Effector CD4-positive, alpha-beta T cell (primary cell): ENCODE data around the gene MTHFSD.

Experiments used
- DNase-seq: peaks from one replicate; pipeline ENCODE4 v3.0.0-alpha.2; 2020

MTHFSD gene

DNA sequence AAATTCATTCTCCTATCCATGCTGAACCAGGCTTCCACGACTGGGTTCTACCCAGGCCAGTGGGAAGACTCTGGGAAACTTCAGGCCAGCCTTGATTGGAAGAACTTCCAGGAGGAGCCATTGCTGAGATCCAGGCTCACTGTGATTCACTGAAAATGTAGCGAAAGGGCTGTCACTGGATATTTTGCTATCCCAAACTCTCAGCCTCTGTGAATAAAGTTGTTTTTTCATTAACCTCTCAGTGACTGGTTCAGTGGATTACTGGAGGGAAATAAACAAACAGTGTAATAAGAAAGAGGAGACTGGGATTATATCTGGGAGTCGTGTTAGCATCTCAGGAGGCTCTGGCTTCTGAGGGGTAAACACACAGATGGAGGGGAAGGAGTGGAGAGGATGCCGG, 26.4 kb upstream of the MTHFSD start:
- DNase-seq: no peak

DNA sequence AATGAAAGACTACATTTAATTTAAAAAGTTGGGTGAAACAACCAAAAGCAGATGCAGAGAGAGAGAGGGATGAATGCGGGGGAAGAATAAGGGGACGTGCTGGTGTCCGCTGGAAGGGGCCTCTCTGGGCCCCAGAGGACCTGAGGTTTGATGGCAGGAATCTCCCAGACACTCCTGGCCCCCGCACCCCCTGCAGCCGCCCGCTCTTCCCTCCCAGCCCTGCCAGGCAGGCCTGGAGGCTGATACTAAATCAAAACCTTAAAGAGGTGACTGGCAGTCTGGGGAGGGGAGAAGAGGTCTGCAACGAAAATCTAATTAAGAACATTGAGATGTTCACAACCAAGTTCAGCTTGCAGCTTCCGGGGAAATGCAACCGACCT, 25.7 kb upstream of the MTHFSD start:
- no peak for DNase-seq

DNA sequence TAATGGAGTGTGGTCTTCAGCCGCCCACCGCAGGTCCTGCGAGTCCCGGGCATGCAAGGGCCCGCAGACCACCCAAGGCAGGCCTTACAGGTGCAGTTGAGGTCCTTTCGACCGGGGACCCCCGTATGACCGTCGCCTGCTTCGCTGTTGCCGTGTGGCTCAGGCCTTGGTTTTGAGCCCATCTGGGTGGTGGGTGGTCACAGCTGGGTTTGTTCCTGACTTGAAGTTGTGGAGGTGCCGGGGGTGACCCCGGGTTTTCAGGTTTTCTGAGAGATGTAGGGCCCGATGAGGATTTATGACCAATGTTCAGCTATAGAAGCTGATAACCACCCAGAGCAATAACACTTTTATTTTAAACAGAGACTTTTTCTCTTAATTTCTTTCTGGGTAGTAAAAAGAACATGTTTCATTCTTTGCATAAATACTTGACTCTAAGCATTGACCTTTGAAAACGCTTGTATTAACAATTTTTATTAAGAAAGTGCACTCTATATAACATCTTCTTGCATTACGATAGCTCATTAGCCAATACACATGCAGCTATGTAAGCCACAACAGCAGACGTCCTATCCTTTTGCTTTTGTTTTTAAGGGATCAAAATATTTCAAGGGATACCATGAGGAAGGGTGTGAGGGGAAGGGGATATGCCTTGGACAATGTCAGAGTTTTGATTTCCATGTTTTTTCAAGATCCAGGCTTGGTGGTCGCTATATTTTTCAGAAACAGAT, 25.2 kb upstream of the MTHFSD start:
- no peak for DNase-seq

DNA sequence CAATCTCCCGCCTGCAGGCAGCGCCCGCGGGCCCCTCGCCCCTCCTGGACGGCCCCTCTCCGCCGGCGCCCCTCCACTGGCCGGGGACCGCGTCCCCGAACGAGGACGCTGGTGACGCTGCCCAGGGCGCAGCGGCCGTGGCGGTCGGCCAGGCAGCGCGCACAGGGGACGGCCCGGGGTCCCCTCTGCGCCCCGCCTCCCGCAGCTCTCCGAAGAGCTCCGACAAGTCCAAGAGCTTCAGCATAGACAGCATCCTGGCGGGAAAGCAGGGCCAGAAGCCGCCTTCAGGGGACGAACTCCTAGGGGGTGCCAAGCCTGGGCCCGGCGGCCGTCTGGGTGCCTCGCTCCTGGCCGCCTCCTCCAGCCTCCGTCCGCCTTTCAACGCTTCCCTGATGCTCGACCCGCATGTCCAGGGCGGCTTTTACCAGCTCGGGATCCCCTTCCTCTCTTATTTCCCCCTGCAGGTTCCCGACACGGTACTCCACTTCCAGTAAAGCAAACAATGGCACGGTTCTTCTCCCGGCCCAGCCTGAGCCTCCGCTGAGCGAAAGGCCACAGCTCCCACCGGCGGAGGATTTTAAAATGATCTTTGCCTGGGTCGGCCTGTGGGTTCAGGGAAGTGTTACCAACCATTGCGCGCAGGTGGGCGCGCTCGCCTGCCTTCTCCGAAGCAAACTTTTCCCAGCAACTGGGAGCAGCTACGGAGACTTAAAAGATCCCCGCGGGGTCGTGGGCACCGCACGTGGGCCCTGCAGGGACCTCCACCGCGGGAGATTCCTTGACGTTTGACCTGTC, 24.4 kb upstream of the MTHFSD start:
- DNase-seq: no peak

DNA sequence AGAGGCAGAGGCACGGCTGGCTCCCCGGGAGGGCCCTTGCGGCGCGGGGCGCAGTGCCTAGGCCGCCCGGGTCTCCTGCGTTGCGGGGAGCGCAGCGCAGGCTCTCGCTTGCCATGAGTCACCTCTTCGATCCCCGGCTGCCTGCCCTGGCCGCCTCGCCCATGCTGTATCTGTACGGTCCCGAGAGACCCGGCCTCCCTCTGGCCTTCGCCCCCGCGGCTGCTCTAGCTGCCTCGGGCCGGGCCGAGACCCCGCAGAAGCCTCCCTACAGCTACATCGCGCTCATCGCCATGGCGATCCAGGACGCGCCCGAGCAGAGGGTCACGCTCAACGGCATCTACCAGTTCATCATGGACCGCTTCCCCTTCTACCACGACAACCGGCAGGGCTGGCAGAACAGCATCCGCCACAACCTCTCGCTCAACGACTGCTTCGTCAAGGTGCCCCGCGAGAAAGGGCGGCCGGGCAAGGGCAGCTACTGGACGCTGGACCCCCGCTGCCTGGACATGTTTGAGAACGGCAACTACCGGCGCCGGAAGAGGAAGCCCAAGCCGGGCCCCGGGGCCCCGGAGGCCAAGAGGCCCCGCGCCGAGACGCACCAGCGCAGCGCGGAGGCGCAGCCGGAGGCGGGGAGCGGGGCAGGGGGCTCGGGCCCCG, 23.7 kb upstream of the MTHFSD start:
- no peak for DNase-seq

DNA sequence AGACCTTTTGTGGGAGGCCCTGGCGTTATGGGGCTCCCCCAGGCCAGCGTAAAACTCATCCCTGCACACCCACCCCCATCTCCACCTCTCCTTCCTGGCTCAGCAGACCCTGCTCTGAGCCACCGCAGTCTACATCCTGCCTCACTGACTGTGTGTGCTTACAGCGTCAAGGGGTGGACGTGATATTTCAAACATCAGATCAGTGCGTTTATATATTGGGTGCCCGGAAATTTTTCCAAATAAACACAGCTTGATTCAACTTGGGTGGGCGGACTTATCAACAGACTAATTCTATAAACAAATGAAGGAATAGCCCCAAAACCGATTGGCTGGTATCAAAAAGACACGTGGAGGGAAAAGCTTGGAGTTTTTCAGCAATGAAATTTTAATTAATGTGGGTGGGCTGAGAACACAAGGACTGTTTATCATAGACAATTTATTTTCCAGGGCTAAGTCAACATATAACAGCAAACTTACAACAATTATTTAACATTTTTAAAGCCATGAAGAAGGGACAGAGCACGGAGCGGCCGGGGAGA, 23.1 kb upstream of the MTHFSD start, which contains the start of gene FOXL1:
Gene FOXL1, plus strand, starts transcription at position 489 of the 539 bp plus-strand sequence. CDS start 175 bp downstream, outside the sequence.
- DNase-seq: no peak

DNA sequence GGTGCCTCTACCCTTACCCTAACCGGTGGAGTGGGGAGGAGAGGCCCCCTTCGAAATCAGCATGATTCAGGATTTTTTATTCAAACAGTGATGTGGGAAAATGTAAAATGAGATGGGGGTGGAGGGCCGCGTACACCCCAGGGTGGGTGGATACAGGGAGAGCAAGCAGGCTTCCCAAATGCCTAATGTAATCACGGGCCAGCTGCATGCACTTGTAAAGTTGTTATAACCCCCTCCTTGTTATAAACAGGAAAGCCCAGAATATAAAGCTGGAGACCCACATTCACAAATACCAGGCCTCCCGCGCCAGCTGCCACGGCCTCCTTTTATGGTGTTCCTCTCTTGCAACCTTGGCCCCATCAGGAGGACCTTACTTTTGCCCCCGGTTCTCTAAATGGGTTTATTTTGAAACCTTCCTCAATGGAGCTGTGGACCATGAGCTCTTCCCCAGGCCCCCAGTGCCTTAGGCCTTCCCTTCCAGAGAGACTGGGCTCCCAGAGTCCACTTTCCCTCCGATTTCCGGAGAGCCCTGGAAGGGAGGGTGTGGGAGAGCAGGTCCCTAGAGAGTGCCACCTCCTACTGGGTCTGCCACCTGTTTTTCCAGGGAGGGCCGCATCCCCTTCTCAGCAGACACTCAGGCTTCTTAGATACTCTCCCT, 22.4 kb upstream of the MTHFSD start:
- no peak for DNase-seq

DNA sequence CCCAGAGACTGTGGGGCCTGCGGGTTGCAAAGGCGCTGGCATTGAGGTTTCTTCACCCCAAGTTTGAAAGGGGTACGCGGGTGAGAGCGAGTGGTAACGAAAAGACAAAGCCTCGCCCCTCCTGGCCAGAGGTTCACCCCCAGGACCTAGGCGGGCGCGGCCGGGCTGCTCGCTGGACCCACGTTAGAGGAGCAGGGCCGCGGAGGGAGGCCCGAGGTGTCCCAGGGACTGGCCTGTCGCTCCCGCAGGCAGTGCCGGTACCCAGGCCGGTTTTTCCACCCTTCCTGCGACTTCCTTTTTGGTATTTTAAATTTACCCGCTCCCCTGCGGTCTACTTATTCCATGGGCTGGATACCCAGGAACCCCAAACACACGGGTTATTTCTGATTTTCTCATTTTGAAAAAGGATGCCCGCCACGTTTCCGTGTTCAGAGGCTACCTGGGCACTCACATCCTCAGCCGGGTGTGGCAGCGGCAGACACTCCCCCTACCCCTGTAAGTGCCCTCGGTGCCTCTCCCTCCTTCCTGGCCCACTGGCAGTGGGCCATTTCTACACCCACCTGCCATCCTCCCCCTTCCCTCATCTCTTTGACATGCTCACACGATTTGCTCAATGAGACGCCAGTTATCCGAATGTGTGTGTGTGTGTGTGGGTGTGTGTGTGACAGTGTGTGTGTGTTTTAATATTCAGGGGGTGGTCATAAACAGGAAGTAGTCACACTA, 21.7 kb upstream of the MTHFSD start:
- no peak for DNase-seq

DNA sequence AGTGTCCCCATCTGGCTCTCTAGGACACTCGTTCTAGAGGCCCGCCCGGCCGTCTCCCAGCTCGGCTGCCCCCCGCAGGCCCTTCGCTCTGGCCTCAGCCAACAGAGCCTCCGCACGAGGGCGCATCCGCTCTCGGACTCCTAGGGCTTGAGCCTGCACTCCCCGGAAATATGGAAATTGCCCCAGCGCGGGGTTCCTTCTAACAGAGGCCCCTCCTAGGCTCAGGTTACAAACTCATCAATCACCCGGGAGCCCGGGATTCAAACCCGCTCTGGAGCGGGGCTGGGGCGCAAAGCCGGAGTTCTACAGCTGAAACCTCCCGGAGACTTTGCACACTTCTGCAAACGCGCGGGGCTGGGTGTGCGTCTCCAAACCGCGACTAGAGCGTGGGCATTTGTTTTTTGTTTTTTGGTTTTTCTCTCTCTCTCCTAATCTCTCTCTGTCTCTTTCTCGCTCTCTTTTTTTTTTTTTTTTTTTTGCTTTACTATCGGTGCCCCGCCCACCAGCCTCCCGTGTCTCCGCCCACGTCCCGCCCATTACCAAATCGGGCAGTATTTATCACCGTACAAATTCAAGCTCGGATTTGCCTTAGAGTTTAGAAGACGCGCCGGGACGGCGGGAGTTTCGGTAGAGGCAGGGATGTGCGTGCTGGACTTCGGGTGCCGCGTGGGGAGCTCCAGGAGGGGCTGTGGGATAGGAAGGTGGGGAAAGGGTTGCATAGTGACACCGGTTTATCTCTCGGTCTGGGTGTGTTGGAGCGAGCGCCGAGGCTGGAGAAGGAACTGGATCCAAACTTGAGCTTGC, 20.9 kb upstream of the MTHFSD start:
- DNase-seq: no peak

DNA sequence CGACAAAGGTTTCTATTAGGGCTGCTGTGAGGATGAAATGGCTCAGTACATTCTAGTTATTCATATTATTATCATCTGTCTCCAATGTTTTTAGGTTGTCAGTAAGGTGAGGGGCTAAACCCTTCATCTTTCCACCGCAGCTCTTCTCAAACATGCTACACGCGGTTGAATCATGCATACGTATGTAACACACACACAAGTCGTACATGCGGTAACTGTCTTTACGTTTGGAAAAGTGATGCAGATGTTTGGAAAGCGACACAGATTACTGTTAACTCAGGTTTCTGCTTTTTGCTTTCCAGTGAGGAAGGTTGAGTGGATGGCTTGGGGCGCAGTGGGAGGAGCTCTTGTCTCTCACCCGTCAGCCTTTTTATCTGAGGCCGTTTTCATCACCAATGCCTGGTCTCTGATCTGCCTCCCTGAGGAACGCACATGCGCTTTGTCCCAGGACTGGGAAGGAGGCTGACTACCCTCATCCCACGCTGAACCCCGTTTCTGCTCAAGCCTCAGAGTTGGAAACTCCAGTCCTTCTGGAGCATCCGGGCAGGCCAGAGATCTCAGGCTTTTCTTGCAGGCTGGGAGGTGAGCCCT, 20.2 kb upstream of the MTHFSD start:
- no peak for DNase-seq

DNA sequence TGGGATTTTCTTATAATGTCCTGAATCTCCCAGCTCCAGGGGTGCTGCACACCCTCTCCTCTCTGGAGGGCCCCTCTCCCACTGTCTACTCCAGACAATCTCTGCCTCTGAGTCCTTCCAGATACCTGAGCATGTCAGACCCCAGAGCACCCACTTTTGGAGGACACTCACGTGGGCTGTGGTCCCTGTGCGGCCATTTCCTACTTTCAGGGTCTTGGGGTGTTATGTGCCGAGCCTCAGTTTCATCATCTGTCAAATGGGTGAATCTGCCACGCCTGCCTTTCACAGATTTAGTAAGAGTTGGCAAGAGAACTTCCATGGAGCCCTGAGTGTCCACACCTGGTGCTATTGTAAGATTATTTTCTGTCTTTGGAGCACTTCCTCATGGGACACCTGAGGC, 19.6 kb upstream of the MTHFSD start:
- no peak for DNase-seq

DNA sequence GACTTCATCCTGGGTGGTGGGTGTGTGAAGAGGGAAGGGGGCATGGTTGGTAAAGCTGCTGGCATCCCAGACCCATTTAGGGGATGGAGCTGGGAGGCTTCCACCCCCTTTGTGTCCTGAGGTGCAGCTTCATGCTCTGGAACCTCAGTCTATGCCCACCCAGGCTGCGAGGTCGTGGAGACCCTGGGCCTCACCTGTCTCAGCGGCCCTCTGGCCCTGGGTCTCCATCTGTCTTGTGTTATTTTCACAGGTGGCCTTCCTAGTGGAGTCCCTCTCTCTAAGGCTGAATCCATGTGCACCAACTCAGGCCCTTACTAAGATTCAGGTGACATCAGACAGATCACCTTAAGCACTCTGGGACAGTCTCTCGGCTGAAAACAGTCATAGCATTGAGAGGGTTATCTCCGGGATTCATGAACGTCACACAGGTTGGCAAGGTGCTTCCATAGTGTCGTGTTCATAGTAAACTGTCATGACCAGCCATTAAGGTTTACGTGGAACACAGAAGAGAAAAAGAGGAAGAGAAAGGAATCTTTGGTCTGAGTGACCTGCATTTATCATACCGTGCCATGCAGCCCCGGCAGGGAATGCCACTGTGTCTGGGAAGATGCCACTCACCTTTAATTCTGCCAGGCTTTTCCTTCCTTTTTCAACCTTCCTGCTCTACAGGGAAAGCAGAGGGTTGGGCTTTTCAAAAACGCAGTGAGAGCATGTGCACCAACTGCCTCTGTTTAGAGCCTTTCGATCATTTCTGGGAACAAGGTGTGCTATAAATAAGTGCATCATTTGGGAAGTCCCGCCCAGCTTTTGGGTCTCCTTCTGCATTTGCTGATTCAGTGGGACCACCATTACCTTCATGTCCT, 18.8 kb upstream of the MTHFSD start:
- DNase-seq: no peak

DNA sequence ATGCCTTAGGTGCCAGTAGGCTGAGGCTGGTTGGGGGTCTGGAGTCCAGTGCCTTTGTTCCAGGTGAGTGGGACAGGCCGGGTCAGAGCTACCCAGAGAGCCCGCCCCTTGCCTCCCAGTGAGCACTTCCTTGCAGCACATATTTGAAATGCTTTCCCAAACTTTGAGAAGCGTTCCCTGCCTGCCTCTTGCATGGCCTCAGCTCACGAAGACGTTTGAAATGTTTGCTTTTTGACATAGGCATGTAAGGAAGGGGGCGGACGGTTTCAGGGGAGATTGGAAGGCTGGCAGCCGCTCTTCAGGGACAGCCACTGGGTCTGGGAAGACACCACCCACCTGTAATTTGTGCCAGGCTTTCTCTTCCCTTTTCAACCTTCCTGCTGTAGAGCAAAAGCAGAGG, 18.2 kb upstream of the MTHFSD start:
- no peak for DNase-seq

DNA sequence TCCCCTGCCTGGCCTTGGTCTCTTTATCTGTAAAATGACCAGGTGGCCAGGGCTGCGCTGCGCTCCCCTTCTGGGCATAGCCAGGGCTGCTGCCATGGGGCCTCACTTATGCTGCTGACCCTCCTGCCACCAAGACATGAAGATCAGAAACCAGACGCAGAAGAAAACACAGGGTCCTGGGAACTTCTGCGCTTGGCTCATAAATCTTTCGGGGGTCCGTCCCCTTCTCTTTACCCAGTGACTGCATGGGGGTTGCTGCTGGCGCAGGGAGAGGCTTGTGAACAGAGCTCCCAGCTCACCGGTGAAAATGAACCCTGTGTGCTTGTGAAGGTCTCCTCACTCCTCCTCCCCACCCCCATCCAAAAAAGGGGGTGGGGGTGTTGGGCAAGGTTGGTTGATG, 17.6 kb upstream of the MTHFSD start:
- DNase-seq: no peak

DNA sequence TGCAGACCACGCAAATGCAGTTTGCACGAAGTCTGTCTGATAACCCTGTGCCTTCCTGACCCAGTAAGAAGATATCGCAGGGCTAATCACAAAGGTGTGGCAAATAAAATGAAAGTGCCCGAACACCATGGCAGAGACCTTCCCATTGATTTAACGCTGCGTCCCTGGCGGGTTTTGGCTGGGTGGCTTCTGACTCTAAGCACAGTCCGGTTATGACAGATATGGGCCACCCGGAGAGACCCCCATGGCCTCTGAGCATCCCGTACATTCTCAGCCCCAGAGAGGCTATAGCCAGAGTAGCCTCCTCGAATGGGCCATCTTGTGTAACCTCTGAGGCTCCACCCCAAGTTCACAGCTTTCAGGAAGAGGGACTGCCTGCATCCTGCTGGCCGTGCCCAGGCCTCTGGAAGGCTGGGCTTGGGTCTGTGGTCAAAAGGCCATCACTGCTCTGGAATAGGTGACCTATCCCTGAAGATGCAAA, 17.0 kb upstream of the MTHFSD start:
- DNase-seq: no peak

DNA sequence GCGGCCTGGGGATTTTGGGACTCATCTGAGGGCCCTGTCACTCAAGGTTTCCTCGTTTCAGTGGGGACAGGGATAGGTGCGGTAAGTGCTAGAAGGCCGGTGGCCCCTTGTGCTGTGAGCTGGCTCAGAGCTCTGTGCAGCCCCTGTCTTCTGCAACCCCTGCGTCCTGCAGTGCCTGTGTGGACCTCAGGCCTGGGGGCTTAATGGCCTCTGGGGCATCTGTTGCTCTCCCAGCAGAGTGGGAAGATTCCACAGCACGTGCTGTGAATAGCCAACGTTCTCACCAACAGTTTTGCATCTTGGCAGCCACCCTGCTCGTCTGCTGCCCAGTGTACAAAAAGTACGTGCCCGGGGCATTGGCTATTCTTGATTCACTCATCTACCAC, 16.5 kb upstream of the MTHFSD start:
- DNase-seq: no peak

DNA sequence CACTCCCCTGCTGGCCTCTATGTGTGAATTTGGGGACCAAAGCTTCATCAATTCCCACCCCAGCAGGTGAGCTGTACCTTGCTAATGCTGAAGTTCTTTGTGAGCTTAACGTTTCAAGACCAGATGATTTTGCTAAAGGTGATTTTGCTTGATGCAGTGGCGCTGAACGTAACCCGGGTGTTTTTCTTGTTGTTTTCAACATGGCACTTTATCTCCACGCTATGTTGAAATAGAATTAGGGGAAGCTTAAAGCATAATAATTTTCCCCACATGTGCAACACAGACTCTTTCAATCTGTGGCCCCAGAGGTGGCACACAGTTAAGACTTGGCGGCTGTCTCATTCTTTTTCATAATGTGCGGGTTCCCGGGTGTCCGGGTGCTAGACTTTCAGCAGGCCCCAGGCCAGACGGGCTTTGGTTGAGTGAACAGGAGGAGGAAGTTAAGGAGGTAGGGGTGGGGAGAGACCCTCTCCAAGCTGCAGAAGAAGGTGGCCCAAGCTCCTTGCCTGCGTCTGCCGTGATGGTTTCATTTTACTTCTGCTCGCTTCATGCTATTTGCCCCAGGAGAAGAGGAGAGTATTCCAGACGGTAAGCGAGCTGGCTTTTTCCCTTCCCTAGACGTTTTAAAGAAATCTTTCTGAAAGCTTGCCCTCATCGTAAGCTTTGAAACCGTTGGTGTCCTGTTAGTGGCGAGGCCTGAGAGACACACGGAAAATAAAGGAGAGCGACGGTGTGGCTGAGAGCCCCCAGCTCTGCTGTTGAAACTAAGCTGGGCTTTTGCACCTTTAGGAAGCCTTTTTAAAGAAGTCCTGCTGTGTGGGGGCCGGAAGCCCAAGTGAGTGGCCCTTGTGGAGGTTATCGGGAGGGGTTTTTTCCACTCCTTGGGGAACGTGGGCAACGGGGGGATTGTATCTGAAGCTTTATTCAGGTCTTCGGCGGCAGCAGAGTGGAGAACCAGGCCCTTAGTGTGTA, 15.8 kb upstream of the MTHFSD start:
- DNase-seq: no peak

DNA sequence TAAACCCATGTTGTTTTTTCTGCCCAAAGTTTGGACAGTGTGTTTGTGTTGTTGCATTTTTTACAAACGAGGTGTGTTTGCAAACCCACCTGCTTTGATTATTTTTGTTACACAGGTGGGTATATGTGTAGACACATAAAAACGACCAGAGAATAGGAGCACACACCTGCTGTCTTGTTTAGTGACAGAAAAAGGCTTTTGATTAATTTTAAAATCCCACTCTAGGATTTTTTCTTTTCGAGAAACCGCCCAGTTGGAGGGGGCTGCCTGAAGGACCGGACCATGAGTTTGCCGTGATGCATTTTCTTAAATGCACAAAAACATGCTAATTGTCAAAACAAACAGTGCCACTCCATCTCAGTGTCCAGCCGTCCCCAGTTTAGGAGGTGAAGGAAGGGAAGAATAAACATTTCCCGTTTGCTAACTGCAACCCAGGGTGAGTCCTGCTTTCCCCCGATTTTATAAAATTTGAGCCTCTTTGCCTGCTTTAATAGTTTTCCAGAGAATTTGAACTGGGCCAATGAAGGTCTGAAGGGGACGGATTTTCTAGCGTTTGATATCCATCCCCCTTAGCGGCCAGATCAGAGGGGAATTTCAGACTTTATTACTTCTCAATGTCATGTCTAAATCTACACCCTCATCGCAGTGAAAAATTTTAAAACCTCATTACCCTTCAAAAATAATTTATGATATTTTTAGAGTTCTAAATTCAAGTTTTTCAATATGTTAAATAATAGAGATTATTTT, 14.8 kb upstream of the MTHFSD start:
- DNase-seq: no peak
